ENCODE results near the gene NAPB. TPM values are rescaled to one million over a fixed set of nuclear protein-coding genes. Genes with fewer than 3 reads are reported as not detected.

Gene NAPB
- total and polyA plus RNA-seq, 7 donors: 1.8 to 12.3 (median 3.0) TPM

DNA sequence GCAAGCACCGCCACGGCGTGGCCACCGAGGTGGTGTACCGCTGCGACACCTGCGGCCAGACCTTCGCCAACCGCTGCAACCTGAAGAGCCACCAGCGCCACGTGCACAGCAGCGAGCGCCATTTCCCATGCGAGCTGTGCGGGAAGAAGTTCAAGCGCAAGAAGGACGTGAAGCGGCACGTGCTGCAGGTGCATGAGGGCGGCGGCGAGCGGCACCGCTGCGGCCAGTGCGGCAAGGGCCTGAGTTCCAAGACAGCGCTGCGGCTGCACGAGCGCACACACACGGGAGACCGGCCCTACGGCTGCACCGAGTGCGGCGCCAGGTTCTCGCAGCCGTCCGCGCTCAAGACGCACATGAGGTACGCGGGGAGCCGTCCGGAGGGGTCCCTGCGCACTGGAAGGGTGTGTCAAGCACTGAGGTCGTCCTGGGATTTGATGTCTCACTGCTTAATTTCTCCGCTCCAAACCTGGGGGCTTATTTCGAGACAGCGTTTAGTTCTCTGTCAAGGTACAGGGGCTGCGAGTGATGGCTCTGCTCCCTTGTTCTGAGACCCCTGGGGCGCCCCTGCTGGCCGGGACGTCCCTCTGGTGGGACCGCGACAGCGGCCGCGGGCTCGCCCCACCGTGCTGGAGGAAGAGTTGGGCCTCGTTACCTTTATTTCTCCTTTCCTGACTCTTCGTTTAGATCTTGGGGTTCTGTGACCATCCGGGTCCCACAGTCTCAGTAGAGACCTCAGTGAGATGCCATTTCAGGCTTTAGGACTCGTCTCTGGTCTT is 55.7 kb downstream of the NAPB start:
- peak overlapping the region; percentile 29 for H3K4me3 ChIP-seq
- H3K27me3 ChIP-seq (ENCODE audit: insufficient read depth in 3 of 3, low read length in 2 of 3): no peaks in the 10 kb centered on the region
- no peak for DNase-seq
- no peak for ATAC-seq
- peaks cover 6 to 48% of the 10 kb centered on the region in 2 donors for H3K36me3 ChIP-seq (ENCODE audit: insufficient read depth in 1 of 2, low read depth in 1 of 2)
- TF ChIP-seq, protein P1, sequence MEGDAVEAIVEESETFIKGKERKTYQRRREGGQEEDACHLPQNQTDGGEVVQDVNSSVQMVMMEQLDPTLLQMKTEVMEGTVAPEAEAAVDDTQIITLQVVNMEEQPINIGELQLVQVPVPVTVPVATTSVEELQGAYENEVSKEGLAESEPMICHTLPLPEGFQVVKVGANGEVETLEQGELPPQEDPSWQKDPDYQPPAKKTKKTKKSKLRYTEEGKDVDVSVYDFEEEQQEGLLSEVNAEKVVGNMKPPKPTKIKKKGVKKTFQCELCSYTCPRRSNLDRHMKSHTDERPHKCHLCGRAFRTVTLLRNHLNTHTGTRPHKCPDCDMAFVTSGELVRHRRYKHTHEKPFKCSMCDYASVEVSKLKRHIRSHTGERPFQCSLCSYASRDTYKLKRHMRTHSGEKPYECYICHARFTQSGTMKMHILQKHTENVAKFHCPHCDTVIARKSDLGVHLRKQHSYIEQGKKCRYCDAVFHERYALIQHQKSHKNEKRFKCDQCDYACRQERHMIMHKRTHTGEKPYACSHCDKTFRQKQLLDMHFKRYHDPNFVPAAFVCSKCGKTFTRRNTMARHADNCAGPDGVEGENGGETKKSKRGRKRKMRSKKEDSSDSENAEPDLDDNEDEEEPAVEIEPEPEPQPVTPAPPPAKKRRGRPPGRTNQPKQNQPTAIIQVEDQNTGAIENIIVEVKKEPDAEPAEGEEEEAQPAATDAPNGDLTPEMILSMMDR (IDR thresholded peaks at IDR 0.05): no peak
- intact Hi-C loops (cut with DNase I): no loop called here
- no peaks in the 10 kb centered on the region for H3K9me3 ChIP-seq
- peak overlapping the region; percentile 19 for H3K27ac ChIP-seq
- H3K4me1 ChIP-seq: peaks cover 55% of the 10 kb centered on the region
- WGBS, 3 donors: 94 to 95% (median 95%) methylated on average over 65 of the region's 65 CpGs

DNA sequence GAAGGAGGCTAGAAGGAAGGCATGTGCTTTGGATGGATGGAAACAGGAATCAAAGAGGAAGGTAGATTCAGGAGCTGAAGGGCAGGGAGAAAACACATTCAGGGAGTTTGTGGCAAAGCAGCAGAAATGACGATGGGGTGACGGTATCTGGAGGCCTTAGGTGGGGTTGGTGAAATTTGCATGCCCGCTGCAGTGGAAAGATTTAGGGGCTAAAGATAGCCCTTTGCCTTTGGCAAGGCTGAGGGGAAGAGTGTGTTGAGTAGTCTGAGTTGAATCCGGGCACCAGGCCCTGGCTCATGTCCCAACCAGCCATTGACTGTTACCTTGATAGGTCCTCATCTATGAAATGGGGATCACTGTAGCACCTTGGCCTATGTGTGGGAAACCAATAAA is 58.0 kb downstream of the NAPB start:
- peaks cover 0 to 26% of the 10 kb centered on the region in 2 donors for H3K36me3 ChIP-seq (ENCODE audit: insufficient read depth in 1 of 2, low read depth in 1 of 2)
- peak overlapping the region; percentile 77 for H3K4me3 ChIP-seq
- TF ChIP-seq, protein P1 (IDR thresholded peaks at IDR 0.05): no peak
- H3K4me1 ChIP-seq: peaks cover 62% of the 10 kb centered on the region
- intact Hi-C loops (cut with DNase I): loop anchor here in 1 of 2 donors (5.0 kb wide), 3 partner anchors 34 to 274 kb away; partner anchors contain the start of gene CST3
- peak in 2 of 4 donors; percentile 7 to 9 for ATAC-seq
- H3K9me3 ChIP-seq: no peaks in the 10 kb centered on the region
- H3K27ac ChIP-seq: peak overlapping the region; percentile 99
- H3K27me3 ChIP-seq (ENCODE audit: insufficient read depth in 3 of 3, low read length in 2 of 3): no peaks in the 10 kb centered on the region
- DNase-seq: peak; percentile 45 to 67
- 23 to 43% (median 27%) methylated on average over 4 of the region's 4 CpGs for WGBS, 3 donors

DNA sequence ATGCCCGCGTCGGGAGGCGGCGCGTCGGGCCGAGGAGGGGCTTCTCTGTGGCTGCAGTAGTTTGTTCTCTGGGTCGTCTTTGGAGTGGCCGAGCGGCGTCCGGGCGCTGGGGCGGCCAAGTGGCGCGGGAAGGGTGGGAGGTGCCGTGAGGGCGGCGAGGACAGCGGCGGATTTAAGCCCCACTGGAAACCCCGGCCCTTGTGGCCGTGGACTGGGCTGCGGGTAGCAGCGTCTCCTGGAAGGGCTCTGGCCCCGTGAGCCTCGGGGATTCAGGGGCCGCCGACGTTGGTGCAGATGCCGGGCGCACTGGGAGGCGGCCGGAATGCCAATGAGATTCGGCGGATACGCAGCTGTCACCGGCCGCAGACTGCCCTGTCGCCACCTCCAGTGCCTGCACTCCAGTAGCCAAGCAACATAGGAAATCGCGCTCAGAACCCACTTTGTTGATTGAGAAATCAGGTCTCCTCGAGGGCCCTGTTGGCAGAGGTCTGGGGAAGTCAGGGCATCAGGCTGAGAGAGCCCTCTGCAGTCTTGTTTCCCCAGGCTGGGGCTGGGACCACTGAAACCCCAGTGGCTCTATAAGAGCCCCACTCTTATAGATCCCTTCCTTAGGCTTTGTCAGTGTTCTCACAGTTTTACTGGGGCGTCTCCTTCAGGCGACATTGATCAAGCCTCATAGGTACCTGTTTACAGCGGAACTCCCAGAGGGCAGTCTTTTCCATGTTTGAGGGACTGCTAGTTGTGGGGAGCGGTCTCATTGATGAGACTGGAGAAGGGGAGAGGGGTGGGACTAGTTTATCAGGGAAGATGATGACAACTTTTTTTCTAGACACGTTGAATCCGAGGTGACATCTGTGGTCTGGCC is 58.7 kb downstream of the NAPB start:
- ATAC-seq: peak; percentile 10 to 27 (median 20)

More for the DNA sequence above, 58.7 kb downstream of the NAPB start:
- peaks cover 56% of the 10 kb centered on the region for H3K4me1 ChIP-seq
- H3K4me3 ChIP-seq: peak overlapping the region; percentile 77
- 3 to 4% (median 4%) methylated on average over 39 to 50 of the region's 50 CpGs for WGBS, 3 donors
- peak; percentile 64 to 77 for DNase-seq
- peaks cover 0 to 26% of the 10 kb centered on the region in 2 donors for H3K36me3 ChIP-seq (ENCODE audit: insufficient read depth in 1 of 2, low read depth in 1 of 2)
- H3K27ac ChIP-seq: peak overlapping the region; percentile 99
- intact Hi-C loops (cut with DNase I): loop anchor here in 1 of 2 donors (5.0 kb wide), 3 partner anchors 35 to 275 kb away; partner anchors contain the start of gene CST3
- TF ChIP-seq, protein P1 (IDR thresholded peaks at IDR 0.05): no peak
- no peaks in the 10 kb centered on the region for H3K9me3 ChIP-seq
- no peaks in the 10 kb centered on the region for H3K27me3 ChIP-seq (ENCODE audit: insufficient read depth in 3 of 3, low read length in 2 of 3)

All from psoas muscle (tissue), 8 donors.